Peyer's patch (tissue), 4 donors: ENCODE data around the gene PARP6.

Source experiments
- CTCF ChIP-seq, 6 experiments: fragments of 450-650 bp in 4 of 6; fragments of 200-600 bp in 2 of 6; sonication (generic) in 1 of 6; IDR thresholded peaks; one replicate each; pipeline ENCODE4 v1.5.1; 2017 to 2019; ENCODE audit warnings: antibody characterized with exemption in 6 of 6, mild to moderate bottlenecking in 3 of 6, moderate library complexity in 1 of 6
- POLR2A ChIP-seq, 2 donors: fragments of 450-650 bp; IDR thresholded peaks; one replicate each; pipeline ENCODE4 v1.5.1; 2017; ENCODE audit warnings: antibody characterized with exemption in 2 of 2, mild to moderate bottlenecking in 2 of 2, moderate library complexity in 2 of 2

- TF ChIP-seq CTCF (IDR thresholded peaks at IDR 0.05) (no peak), POLR2A (IDR thresholded peaks at IDR 0.05) (no peak)
Observed at GRCh38 chr15:72202302-72202701, 70.1 kb downstream of the PARP6 start.
